Smooth muscle cell of the brain vasculature (primary cell): ENCODE data around the gene HSF4.

ENCODE experiments used
- DNase-seq: peaks from one replicate; pipeline ENCODE4 v3.0.0-alpha.2; 2012; ENCODE audit warnings: low read depth, low spot score

The HSF4 gene

DNA sequence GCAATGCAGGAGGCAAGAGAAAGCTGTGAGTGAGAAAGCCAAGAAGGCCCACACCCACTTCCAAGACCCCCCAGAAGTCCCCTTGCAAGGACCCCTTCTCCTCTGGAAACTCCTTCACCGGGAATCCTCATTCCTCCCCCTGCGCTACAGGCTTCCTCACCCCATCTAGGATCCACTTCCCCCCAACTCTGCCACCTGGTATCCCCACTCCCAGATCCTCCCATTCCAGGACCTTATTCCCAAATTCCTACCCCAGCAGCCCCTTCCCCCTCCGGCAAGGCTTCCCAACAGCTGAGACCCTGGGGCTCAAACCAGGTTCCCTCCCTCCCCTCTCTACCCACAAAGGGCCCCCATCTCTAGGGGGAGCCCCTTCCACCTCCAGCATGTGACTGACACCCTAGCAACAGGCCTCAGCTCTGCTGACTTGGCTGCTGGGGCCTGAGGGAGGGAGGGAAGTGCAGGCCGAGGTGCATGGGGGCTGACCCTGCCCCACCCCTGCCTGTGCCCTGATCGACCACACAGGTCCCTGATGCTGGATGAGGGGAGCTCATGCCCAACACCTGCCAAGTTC, 2.1 kb downstream of the HSF4 start:
- no peak for DNase-seq

DNA sequence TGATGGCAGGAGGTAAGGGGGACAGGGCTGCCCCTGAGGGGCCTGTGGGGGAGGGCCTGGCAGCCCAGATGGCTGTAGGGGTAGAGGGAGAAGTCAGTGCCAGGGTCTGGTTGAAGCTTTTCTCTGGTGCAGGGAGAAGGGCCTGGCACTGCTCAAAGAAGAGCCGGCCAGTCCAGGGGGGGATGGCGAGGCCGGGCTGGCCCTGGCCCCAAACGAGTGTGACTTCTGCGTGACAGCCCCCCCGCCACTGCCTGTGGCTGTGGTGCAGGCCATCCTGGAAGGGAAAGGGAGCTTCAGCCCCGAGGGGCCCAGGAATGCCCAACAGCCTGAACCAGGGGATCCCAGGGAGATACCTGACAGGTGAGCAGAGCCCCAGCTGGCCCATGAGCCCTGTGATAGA, 3.0 kb downstream of the HSF4 start:
- no peak for DNase-seq

DNA sequence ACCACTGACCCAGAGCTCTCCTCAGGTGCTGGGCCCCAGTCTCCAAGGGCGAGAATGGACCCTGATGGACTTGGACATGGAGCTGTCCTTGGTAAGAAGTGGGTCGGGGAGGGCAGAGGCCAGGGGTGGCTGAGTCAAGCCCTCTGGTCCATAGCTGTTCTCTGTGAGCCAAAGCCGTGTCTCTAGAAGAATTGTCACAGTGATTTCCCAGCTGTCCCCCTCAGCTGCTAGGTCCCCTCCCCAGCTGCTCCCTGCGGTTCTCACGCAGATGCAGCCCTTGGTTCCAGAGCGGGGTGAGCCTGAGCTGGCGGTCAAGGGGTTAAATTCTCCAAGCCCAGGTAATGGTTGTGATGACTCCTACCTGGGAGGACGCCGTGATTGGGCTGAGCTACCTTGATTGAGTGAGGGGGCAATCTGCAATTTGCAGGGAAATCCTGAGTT, 4.5 kb downstream of the HSF4 start:
- DNase-seq = no peak

DNA sequence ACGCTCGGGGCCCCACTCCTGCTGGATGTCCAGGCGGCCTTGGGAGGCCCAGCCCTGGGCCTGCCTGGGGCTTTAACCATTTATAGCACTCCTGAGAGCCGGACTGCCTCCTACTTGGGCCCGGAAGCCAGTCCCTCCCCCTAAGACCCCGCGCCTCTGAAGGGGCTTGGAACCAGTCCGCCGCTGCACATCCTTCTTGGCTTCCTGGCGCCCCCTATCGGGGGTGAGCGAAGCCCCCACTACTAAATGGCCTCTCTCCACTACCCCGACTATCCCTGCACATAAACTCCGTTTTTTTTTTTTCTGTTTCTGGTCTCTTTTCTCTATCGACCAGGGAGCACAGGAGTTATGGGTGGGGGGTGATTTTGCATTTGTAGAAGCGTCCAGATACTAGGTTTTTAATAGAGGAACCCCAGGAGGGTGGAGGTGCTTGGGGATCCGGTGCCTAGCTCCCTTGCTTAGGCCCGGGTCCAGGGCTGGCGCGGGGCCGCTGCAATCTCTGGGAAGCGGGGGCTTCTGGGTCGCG, 5.2 kb downstream of the HSF4 start:
- DNase-seq = no peak

DNA sequence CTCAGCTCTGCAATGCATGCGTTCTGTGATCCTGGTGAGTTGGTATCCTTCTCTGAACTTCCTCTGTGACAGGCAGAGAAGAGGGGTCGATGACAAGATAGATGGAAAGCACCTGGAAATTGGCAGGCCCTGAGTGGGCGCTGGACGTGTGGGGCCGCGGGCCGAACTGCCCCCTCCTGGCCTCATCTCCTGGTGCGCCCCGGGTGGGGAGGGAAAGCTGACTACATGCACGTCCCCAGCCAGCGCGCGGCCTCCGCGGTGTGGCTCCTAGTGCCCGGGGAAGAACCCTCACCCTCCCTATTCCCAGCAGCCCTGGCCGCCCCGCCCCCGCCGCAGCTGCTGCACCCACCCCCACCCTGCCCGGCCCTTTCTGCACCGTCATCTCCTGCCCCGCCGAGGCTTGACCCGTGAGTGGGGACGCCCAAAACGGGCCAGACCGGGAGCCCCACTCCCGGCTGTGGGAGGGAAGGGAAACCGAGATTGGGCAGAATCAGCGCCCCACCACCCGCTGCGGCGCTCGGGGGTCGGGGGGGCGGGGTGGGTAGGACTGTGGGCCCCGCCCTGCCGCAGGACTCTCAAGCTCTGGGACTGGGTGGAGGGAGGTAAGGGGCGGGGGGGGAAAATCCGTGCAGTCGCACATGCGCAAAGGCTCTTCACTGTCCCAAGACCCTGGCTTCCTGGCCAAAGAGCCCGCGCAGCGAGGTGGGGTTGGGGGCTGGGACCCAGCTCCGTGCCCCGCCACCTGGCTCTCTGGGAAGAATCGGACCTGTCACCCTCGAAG, 5.8 kb downstream of the HSF4 start, which contains the start of gene NOL3:
Gene NOL3, plus strand, starts transcription at position 371 of the 781 bp plus-strand sequence.
- DNase-seq = no peak

DNA sequence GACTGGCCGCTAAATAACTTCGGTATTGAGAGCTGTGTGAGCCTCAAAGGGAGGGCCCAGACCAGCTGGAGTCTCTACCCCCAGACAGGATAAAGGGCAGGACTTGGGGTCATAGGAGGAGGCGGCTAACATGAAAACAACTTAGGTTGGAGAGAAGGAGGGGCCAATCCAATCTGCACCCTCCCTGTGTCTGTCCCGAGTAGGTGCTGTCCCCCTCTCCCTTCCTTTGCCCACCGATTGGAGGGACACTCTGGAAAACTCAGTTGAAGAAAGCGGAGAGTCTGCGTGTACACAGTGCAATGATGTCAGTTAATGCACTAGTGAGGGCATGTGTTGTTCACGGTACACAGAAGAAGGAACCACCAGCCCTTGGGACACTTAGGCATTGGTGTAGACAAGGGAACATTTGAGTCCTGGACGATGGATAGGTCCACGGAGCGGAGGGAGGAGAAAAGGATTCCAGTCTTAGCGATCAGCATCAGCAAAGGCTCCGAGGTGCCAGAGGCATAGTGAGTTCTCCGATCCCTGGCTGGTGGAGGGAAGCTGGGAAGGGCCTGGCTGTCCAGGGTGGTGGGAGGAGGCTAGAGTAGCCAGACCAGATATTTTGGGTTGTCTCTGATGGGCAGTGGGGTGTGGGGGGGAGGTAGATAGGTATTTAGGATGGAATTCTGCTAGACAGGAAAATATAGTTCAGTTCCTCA, 6.6 kb downstream of the HSF4 start:
- no peak for DNase-seq

DNA sequence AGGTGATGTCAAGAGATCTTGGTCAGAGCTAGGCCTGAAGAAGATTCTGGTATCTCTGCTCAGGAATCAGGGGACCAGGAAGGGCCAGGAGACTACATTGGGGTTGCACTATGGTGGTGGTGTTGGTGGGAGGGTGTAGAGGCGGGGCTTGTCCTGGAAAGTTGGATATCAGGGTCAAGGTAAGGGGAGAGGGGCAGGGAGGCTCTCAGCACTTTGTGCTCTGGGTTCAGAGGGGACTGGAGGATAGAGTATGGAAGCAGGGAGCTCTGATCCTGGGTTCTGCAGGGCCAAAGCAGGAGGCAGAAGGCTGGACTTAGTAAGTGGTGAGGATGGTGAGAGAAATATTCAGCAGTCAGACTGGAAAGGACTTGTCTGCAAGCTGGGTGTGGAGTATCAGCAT, 8.8 kb downstream of the HSF4 start:
- DNase-seq = no peak

DNA sequence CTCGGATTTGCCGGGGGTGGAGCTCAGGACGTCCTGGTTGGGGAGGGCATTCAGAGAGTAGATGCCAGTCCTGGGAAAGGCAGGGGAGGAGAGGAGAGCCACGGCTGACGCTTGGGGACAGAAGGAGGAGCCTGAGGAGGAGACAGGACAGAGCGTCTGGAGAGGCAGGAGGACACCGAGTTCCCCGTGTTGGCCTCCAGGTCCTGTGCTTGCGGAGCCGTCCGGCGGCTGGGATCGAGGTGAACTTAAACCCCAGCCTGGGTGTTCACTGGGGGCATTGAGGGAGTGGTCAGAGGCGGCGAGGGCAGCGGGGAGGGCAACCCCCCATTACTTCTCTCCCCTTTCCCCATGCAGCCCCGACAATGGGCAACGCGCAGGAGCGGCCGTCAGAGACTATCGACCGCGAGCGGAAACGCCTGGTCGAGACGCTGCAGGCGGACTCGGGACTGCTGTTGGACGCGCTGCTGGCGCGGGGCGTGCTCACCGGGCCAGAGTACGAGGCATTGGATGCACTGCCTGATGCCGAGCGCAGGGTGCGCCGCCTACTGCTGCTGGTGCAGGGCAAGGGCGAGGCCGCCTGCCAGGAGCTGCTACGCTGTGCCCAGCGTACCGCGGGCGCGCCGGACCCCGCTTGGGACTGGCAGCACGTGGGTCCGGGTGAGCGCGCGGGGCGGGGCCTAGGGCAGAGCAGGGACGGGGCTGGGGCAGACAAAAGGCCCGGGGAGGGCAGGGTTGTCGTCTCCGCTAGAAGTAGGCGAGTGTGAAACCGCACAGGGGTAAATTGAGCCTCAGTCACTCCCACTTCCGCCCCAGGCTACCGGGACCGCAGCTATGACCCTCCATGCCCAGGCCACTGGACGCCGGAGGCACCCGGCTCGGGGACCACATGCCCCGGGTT, 9.5 kb downstream of the HSF4 start:
- no peak for DNase-seq

DNA sequence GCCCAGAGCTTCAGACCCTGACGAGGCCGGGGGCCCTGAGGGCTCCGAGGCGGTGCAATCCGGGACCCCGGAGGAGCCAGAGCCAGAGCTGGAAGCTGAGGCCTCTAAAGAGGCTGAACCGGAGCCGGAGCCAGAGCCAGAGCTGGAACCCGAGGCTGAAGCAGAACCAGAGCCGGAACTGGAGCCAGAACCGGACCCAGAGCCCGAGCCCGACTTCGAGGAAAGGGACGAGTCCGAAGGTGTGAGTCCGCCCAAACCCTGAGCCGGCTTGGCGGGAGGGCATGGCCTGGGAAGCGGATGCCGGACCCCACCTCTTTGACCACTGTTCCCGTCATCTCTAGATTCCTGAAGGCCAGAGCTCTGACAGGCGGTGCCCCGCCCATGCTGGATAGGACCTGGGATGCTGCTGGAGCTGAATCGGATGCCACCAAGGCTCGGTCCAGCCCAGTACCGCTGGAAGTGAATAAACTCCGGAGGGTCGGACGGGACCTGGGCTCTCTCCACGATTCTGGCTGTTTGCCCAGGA, 10.2 kb downstream of the HSF4 start:
- DNase-seq = no peak

DNA sequence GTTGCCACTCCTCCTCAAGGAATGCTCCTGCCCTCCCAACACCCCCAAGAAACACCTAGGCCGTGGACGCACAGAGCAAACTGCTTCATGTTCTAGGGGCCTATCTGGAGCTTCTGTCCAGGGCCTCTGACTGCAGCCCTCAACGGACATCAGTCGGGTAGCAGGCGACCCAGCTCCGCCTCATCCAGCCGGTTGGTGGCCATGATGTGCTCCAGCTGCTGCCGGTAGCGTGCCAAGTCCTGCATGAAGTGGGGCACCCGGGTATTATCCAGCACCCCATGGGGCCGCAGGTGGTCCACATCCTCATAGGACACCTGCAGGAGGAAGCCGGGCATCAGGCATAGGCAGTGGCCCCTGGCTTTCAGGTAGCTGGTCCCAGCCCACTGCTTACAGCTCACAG, 12.1 kb downstream of the HSF4 start:
- no peak for DNase-seq

DNA sequence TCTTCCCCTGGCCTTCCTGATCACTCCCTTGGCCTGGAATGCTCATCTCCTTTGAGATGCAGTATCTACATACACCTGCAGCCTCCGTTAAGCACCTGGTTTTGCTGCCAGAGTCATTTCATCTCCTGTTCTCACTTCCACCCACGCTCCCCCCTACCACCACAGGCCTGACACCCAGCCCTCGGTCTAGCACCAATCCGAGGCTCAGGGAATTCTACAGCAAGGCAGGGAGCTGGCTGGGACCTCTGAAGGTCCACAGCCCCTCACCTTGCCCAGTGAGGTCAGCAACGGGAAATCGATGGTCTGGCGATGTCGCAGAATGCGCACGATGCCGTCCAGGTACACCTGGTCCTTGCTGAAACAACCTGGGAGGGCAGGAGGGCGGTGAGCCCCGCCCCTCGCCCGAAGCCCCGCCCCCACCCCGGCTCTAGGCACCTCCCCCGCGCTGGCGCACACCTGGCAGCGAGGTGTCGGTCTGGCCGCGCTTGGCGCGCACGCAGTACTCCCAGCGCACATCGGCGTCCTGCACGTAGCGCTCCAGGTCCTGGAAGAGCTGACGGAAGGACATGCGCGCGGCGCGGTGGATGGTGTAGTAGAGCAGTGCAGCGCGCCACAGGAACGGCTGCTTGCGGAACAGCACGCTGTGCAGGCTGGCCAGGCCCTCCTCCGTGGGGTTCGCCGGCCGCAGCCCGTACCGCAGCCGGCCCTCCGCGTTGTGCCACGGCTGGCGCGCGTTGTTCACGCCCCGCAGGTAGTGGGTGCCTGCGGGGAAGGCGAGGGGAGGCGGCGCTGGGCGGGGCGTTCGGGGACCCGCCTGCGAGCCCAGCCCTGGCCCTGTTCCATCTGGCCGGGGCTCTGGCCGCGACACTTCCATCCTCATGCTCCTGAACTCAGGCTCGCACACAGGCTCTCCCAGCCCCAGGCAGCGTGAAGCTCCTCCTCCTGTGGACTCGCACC, 13.5 kb downstream of the HSF4 start:
- DNase-seq = no peak

DNA sequence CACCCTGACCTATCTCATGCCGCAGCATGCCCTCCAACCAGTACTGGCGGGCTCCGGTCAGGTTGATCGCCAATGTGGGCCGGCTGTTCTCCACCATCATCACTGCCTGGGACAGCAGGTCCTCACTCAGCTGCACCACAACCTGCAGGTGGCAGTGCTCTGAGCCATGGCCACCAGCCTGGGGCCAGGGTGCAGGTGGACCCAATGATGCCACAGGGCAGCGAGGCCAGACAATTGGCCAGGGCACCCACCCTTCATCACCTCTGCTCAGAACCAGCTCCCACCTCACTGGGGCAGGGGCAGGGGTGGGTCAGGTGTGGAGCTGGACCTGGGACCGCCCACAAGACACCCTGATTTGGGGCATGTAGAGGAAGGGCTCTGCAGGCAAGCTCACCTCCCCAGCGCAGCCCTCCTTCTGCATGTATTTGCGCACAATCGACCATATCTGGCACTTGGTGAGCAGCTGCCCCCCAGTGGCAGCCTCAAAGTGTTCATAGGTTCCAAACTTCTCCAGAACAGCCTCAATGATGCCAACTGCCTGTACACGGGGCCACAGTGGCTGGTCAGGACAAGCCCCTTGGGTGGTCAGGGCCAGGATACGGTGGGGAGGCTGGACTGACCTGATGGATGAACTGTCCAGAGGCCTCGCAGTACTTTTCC, 15.0 kb downstream of the HSF4 start:
- no peak for DNase-seq

DNA sequence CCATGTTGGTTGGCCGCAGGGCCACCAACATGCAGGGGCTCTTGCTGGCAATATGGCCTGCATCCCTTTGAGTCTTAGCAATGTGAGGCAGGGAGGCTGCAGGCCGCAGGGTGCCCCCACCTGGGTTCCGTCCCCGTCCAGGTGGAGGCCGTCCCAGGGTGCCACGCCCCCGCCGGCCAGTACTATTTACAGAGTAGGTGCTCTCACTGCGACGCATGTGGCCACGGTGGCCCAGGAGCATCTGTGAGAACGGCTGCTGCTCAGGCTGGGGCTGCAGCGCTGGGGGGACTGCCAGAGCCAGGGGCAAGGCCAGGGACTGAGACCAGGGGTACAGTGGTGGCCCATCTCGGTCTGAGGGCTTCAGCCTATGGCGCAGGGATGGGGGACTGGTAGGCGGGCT, 15.6 kb downstream of the HSF4 start:
- DNase-seq = no peak

DNA sequence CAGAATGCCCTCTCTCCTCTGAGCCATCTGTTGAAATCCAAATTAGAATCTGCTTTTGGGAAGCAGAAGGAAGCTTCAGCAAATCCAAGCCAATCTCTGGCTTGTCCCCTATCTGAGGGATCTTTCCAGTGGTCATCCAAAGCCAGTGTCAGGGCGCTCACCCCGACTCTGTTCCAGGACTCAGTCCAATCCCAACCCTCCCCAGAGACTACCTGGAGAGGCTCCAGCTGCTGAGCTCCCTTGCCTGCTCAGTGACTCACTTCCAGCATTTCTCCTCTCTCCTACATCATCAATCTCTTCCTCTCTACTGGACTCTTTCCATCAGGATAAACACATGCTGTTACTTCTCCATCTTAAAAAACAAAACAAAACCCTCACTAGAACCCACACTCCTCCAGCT, 16.8 kb downstream of the HSF4 start:
- peak; percentile 28 for DNase-seq

DNA sequence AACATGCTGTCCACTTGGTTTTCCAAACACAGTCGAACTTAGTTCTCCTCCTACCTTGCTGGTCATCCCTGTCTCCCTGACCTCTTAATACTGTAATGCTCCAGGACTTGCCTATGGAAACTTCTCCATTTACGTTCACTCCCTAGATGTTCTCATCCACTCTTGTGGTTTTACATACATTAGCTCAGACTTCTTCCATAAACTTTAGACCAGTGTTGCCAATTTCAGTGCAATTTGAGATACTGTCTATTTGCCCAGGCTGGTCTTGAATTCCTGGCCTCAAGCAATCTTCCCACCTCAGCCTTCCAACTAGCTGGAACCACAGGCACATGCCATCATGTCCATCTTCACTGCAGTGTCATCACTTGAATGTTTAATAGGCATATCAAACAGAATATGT, 17.7 kb downstream of the HSF4 start:
- DNase-seq = no peak

DNA sequence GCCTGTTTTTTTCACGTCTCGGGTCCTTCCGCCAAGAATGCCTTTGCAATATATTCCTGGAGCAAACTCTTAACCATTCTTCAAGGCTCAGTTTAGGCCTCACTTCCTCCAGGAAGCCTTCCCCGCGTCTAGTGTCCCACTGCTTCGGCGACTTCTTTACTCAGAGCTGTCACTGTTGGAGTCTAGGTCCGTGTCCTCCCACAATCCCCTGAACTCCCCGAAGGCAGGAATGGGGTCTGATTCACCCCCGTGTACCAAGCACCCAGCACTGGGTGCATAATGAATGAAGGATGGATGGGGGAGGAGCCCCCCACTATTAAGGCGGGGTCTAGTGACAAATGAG, 18.7 kb downstream of the HSF4 start:
- DNase-seq = no peak

DNA sequence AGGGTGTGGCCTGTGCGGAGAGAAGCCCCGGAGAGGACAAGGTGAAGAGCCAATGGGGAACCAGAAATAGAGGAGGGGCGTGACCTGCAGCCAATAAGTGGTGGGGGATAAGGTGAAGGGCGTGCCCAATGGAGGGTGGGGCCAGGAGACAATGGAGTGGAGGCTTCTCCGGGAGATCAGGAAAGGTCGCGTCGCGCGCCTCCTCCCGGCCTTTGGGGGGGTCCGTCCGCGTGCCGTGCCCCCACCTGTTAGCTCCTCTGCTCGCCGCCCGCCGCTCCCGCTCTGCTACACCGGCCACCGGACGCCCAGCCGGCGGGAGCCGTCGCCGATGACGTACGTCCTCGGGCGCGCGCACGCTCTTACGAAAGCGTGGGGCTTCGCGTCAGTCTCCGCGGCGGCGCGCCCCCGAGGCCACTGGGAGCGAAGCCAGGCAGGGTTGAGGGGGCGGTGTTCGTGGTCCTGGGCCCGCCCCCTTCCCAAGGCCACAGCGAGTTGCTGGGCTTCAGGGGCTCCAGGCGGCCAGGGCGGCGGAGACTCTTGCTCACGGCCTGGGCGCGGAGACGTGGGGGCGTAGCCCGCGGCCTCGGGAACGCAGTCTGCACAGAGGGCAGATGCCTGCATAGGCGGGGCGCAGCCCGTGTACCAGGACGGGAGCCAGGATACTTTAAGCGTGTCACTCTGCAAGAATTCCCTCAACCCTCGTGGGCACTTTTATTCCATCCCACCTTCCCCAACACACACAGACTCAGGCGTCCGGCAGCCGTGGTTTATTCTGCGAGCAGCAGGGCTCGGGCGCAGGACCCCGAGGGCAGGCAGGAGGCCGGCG, 19.3 kb downstream of the HSF4 start, which contains the start of gene MATCAP1:
Gene MATCAP1, minus strand, starts transcription at position 337 of the 826 bp plus-strand sequence. CDS start 3,353 bp downstream, outside the sequence.
- peak; percentile 91 for DNase-seq

DNA sequence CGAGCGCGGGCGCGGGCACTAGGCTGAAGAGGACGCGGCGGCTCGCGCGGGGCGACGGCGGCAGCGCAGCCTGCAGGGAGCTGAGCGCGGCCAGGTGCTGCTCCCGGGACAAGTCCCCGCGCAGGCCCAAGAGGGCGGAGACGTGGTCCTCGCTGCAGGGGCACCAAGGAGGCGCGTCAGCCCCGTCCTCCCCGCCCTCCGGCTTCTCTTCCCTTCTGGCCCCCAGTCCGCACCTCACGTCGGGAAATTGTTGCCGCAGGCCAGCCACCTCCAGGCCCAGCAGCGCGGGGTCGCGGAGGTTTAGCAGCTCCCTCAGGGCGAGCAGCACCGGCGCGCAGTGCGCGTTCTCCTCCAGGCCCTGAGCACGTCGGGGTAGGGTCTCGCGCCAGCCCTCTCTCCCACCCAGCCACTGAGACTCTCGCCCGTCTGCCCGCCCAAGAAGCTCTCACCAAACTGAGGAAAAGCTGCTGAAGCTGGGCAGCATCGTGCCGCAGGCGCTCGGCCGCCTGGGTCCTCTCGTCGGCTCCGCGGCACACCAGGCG, 20.0 kb downstream of the HSF4 start:
- DNase-seq = no peak
